NT2/D1 (cell line): ENCODE results near the gene AMIGO2.

Experiments used
- YY1 ChIP-seq: IDR thresholded peaks from 2 replicates; pipeline ENCODE4 v1.6.1; 2011; ENCODE audit not compliant: insufficient read length, insufficient read depth
- ZNF274 ChIP-seq: IDR thresholded peaks from 2 replicates; pipeline ENCODE4 v1.6.1; 2011; ENCODE audit warnings: mild to moderate bottlenecking, low read depth, low read length

DNA sequence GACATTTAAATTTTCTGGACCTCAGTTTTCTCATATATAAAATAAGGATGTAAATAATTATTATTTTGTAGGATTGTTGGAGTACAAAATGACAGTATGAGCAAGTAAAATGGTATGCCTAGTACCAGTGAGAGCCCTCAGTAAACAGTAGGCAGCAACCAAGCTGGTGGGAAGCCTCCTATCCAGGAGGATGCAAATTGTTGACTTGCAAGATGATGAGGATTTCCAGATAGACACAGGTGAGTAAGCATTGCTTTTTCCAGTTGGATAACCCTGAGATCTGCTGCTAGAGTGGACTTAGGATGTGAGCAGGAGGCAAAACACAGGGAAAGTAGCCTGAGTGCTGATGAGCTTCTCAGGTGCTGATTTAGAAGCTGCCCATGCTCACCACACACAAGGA lies 28.2 kb upstream of the AMIGO2 start:
- no peak for TF ChIP-seq ZNF274
- TF ChIP-seq YY1 = no peak
